GM21619 (cell line): ENCODE measurements around the gene TRPV2.
"Not testable (repeated sequence)": the region's sequence is repeated elsewhere in the genome, so short reads cannot be mapped to it uniquely, and the experiment has no call there.

ENCODE experiments used
- ATAC-seq: cut with Tn5 transposase; IDR thresholded peaks from one replicate; pipeline ENCODE4 v1.9.1; 2021; ENCODE audit not compliant: unreplicated experiment

Gene TRPV2

DNA sequence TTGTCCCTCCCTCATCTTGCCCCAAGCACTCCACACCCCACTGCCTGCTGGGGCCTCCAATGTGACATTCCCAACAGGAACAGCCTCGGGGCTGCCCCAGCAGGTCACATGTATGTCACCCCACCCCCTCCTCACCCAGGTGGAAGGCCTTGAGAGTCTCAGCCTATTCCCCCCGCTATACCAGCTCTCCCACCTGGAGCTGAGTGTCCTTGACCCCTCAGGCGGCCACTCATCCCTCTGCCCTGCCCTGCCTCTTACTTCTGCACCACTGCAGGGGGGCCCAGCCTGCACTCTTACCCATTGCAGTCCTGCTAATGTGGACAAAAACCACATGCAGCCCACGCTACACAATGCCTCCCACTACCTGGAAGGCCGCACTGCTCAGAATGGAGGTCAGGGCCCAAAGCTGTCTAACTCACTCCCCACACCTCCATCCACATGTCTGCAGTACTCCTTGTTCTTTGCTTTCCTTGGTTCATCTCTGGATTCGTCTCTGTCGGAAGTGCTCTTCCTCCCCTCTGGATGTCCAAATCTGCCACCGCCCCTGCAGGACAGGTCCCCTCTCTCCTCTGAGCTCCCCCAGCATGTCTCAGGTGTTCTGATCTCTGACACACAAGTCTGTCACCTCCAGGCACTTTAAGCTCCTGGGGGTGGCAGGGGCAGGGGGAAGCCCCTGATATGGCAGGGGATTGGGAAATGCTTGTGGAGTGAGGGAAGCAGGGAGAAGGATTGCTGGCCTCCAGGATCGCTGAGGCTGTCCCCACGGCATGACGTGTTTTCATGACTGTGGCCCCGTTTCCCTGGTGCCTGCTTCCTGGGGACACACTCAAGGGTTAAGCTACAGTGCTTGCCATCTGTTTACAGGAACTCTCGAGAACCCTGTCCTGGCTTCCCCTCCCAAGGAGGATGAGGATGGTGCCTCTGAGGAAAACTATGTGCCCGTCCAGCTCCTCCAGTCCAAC lies 20.8 kb downstream of the TRPV2 start:
- no peak for ATAC-seq

DNA sequence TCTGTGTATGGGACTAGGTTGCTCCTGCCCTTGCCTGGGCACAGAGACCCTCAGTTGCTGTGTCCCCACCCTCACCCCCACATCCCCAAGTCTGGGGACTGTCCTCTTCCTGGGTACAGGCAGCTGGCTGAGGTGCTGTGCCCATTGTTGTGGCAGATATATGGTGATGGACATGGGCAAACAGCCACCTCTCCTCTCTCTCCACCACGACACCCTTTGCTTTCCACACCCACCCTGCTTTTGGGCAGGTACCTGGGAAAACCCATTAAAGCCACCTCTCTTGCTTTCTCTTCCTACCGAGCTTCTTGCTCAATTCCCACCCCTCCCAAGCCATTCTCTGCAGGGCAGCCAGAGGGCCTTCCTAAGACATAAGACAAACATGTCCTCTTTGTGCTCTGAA lies 21.7 kb downstream of the TRPV2 start:
- ATAC-seq: no peak

DNA sequence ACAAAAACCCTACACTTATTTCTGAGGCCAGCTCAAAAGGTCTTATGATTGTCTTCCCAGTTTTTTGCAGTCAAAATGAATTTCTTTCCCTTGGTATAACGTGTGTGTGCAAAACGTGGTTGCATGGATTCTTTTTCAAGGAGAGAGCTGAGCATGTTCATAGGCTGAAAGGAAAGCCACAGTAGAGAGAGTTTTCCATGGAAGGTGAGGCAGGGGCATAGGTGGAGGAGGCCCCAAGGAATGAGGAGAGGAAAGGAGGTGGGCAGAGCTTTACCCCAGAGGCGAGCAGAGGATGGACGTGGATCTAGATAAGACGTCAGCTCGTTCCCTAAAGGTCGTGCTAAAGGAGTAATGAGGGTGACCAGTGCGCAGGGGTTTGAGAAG lies 22.8 kb downstream of the TRPV2 start:
- peak; percentile 5 for ATAC-seq

DNA sequence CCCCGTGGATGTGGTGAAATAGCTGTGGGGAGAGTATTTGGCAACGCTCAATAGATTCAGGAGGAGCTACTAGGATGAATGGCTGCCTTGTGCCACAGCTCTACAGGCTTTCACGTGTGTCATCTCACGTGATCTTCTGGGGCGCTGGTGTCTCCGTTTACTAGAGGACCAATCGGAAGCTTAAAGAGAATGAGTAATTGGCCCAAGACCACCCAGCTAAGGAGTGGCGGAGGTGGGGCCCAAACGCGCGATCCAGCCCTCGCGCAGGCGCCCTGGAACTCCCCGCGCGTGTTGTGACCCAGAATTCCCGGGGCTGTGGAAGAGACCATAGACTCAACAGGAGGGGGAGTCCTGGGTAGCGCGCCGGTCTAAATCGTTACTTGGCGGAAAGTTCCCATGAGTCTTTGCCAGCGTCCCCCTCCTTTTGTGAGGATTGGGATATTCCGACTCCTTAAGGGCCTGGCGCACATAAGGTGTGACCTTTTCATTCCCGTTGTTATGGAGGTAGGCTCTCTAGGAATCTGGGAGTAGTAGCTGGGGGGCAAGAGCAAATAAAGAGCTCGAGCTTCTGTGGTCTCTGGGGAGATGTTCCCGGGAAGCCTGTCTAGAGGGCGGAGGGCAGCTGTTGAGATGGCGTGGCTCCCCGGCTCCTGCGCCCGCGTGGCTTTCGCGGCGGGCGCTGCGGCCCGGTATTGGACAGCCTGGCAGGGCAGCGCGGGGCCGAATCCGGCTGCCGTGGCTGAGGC lies 23.4 kb downstream of the TRPV2 start:
- ATAC-seq: peak; percentile 78

DNA sequence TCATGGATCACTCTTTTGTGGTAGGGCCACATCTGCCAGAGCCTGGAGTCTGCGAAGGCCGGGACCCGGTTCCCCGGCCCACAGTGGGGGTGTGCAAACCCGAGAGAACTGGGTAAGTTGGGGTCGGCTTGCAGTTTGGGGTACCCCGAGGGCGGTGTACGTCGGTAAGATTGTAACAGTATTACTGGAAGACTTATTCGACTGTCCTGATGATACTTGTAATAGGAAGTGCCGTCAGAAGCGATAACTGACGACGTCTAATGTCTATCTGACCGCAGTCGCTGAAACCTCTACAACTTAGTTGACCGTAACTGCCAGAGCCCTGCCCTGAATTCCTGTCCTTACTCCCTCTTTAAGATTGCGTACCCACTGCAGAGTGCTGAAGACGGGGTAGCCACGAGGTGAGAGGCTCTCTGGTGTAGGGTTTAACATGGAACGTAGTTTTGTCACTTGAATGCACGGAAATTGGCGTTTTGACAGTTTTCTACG lies 24.0 kb downstream of the TRPV2 start:
- ATAC-seq: no peak

DNA sequence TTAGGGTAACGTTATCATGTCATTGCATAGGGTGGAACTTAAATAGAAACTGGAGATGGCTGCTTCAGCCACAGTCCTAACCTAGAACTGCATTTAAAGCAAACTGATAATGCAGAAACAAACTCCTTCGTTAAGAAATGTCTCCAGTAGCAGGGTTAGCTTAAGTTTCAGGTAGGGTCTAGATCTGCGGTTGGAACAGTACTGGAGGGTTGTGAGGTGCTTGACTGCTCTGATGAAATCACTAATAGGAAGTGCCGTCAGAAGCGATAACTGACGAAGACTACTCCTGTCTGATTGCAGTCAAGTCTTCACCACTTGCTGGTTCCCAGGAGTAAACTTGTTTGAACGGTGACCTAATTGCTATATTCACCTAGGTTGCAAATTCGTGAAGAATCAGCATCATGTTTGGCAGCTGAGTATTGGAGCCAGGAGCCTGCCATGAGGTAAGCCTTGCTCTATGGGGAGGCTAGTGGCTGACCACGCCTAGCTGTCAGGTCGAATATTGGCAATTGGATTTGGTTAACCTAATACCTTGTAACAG lies 24.5 kb downstream of the TRPV2 start:
- no peak for ATAC-seq

DNA sequence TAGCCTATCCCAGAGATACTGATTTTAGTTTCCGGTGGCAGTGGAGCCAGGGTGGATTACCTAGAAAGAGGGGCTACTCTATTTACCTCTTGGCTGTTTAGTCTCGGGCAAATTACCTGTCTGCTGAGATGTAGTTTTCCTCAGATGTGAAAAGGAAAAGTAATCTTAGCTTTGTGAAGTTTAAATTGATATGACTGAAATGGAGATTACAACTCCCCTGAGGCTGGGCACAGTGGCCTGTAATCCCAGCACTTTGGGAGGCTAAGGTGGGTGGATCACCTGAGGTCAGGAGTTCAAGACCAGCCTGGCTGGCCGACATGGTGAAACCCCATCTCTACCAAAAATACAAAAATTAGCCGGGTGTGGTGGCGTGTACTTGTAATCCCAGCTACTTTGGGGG lies 25.0 kb downstream of the TRPV2 start:
- ATAC-seq: not testable (repeated sequence)

DNA sequence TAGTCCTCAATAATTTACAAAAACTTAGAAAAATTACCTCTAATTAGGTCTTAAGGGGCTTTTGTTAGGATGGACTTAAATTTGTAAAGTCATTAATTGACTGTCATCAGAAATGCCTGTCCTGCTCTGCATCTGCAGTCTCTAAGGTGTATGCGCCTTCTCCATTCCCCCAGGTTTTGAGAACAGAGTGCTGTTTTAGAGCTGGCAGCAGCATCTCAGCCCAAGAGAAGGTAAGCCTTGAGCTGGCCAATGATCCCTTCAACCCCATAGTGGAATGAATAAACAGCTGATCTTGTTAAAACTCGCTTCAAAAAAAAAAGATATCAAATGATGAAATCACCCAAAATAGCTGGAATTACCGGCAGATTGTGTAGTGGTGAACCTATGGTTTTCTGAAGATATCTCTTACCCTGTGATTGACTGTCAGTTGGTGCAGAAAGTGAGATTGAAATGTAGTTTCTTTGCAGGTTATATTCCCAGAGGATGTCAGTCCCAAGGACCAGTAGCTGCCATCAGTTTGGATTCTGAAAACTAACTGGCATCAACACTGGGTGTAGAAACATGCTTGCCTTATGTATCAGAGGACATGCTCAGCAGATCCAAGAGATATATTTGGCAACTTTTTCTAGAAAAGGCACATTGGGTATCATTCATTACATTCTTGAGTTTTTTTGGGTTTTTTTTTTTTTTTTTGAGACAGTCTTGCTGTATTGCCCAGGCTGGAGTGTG lies 25.7 kb downstream of the TRPV2 start:
- no peak for ATAC-seq

DNA sequence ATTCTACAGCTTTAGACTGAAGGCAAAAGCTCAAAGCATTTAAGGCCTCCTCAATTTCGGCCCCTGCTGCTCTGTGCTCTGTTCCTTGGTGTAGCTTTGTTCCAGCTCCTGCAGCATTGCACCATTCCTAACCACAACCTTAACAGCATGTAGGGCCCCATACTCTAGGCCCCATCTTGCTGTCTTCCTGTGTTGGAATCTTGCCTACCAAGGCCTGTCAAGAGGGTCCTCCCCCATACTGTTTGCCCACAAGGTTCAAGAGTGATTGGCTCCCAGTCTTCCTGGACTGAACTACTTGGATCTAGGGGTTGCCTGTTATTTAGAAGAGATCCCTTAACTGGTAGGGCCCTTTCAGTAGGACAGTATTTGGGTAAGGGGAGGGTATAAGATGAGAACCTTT lies 26.8 kb downstream of the TRPV2 start:
- ATAC-seq: no peak

DNA sequence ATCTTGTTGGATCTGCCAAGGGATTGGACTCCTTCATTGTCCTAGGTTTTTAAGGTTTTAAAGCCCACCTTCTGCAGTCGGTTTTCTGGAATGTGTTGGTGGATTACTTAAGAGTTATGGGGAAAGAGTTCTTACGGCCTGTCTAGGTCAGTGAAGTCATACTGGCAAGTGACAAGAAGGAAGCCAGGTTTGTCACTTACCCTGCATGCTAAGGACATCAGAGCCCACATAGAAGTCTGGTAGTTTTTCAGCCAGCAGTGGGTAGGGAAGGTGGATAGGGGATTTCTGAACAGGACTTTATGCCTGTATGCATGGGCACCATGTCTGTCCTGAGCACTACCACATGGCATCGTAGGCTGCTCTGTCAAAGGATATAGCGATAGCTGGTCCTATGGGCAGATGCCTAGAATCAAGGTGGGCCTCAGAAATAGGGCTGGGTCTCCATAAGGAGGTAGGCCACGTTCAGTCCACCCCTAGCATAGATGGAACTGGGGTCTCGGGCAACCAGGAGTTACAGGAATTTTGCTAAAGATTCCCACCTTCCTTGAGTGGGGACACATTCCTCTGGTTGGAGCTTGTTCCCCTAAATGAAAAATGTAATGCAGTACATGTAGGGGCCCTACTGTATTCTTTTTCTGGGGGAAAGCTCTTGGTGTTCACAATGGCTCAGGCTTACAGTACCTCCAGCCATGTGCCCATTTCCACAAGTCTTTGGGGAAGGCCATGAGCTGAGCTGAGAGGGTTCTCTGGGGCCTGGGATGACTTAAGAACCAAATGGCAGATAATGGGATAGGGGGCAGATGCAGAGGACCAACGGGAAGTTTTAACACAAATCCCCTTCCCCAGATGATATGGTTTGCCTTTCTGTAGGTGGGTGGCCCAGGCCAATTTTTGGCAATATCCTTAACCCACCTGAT lies 27.5 kb downstream of the TRPV2 start:
- ATAC-seq: no peak

DNA sequence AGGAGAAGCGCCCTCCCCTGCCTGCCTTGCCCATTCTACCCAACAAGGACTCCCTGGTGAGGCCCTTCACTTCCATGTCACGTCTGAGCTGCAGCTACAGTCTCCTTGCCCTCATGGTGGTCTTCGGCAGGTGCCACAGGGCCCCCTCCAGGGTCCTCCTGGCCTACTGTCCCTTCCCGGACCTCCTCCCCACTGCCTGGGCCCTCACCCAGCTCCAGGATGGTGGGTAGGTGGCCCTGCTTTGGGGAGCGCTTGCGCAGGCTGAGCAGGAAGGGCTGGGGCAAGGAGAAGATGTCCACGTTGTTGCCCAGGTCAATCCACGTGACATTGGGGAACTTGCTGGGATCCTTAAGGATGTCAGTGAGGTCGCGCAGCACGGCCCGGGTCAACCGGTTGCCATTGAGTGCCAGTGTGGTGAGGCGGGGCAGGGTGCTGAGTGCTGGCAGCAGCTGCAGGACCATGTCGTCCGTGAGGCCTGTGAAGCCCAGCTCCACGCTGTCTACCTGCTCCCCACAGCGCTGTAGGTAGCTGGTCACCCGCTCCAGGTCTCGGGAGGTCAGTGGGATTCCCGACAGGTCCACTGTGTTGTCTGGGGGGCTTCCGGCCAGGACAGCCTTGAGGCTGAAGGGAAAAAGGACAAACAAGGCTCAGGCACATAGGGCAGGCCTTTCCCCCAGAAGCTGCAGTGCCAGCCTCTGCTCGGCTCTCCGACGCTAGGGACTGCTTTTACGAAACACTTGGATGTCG lies 28.3 kb downstream of the TRPV2 start:
- ATAC-seq: no peak

DNA sequence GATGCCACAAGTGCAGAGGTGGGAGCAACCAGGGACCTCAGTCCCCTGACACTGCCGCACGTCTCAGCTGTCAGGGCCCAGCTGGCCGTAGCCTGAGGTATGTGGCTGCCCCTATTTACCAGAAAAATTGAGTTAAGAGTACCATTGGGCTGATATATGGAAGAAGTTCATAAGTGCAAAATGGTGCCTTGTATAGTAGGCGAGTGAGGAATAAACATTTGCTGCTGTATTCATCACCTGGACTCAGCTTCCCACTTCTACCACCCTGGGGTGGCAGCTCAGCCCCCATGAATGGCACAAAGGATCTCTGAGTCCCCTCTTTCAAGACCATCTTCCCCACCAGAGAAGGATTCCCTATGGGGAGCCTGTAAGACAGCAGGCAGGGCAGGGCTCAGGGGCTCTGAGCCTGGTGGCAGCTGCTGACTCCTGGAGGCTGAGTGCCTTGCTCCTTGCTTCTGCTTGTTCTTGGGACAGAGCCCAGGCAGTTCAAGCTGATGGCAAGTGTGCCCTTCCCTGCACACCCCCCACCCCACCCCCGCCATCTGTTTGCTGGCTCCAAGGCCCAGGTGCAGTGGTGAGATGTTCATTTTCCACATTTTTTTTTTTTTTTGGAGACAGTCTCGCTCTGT lies 29.0 kb downstream of the TRPV2 start:
- no peak for ATAC-seq

DNA sequence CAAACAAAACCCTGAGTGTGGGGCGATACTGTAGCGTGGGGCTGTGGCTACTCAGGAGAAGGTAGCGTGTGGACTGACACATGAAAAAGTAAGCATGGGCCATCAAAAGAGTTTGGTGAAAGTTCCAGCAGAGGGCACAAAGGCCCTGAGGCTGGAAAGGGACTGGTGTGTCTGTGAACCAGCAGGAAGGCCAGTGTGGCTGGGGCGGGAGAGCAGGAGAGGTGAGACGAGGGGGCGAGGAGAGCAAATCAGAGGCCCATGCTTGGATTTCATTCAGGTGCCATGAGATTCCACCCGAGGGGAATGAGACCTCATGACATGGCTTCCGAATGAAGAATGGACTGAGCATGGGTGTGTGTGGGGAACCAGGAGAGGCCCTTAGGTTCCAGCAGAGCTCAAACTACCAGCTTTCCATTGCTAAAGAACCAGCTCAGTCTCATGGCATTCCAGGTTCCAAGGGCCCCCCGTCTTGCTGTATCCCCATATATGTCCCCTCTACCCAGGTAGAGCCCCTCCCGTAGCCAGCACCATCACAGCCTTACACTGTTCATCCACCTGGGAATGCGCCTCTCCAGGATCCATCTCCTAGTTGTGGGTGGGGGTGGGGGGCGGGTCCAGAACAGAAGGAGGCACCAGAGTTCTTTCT lies 31.1 kb downstream of the TRPV2 start:
- no peak for ATAC-seq

DNA sequence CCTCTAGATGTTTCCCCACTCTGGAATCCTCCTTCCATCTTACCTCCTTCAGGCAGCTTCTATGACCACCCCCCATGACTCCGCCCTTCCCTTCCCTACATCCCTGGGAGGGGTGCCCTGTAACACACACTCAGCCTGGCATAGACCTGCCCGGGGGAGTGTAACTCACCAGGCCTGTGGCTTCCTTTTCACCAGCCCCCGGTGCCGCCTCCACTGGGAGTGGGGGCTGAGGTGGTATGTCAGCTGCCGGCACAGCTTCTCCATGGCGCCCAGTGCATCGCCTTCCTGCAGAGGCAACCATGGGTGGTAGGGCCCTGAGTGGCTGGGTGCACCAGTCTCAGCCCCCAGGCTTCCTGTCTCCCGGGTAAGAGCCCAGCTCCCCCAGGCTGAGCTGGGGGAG lies 32.3 kb downstream of the TRPV2 start:
- no peak for ATAC-seq

DNA sequence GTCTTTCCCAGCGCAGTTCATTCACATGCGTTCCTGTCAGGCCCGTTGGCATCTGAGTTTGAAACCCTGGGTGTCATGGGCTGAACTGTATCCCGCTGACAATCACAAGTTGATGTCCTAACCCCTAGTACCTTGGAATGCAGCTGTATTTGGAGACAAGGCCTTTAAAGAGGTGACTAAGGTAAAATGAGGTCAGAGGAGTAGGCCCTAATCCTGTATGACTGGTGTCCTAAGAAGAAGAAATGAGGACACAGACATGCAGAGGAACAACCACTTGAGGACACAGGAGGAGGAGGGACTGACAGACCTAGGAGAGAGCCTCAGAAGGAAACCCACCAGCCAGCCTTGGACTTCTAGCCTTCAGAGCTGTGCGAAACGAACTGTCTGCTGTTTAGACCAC lies 33.1 kb downstream of the TRPV2 start:
- no peak for ATAC-seq

DNA sequence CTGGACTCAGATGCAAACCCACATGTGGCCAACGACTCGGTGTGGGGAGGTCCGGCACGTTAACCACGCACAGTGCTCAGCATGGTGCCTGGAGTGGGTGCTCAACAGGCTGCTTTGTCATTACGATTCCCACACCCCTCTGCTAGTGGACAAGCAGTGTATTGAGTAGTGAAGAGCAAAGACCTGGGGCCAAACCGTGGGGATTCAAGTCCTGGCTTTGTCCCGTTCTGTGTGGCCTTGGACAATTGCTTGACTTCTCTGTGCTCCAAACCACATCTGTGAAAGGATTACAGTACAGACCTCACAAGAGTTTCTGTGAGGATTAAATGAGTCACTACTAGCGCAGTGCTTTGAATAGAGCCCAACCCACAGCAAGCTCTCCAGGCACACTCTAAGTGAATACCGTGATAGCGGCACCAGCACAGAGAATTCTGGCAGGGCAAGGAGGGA lies 33.8 kb downstream of the TRPV2 start:
- no peak for ATAC-seq

DNA sequence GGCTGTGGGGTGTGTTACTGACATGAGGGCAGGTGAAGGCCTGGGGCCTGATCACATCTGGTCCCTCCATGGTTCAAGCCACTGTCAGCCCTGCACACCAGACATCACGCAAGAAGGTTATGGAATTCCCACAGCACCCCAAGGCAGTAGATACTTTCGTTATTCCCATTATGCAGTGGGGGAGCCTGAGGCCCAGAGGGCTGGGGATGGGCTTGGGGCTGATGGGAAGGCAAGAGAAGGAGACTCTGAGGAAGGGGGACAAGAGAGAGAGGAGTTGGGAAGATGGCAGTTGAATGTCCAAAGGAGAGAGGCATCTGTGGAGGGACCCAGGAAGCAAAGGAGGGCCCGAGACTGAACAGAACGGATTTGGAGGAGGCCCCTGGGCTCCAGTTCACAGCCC lies 34.7 kb downstream of the TRPV2 start:
- ATAC-seq: no peak

DNA sequence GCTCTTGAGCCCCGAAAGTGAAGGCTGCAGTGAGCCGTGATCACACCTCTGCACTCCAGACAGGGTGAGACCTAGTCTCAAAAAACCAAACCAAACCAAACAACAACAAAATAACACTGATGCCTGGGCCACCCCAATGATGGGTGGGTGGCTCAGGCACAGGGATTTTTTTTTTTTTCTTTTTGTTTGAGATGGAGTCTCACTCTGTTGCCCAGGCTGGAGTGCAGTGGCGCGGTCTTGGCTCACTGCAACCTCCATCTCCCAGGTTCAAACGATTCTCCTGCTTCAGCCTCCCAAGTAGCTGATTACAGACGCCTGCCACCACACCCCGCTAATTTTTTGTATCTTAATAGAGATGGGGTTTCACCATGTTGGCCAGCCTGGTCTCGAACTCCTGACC lies 36.9 kb downstream of the TRPV2 start:
- ATAC-seq: not testable (repeated sequence)
